NAMALWA (cell line): ENCODE measurements around the gene DOK7.
"Not testable (repeated sequence)": the region's sequence is repeated elsewhere in the genome, so short reads cannot be mapped to it uniquely, and the experiment has no call there.

Experiments
- DNase-seq: peaks from one replicate; pipeline ENCODE4 v3.0.0-alpha.2; 2015; ENCODE audit warnings: low spot score

The DOK7 gene

GRCh38 chr4:3502941-3503936 lies 40.1 kb downstream of the DOK7 start:
- no peak for DNase-seq

- DNase-seq: no peak
Measured at GRCh38 chr4:3505231-3505630, 42.1 kb downstream of the DOK7 start.

GRCh38 chr4:3508542-3508941 lies 45.4 kb downstream of the DOK7 start:
- DNase-seq: no peak

- no peak for DNase-seq
Measured at GRCh38 chr4:3510481-3510880, 47.4 kb downstream of the DOK7 start.

- DNase-seq: no peak
Measured at GRCh38 chr4:3511187-3511586, 48.1 kb downstream of the DOK7 start.

GRCh38 chr4:3511601-3512000 lies 48.5 kb downstream of the DOK7 start:
- DNase-seq: not testable (repeated sequence)

- DNase-seq: no peak
Measured at GRCh38 chr4:3512279-3512678, 49.2 kb downstream of the DOK7 start.

- no peak for DNase-seq
Measured at GRCh38 chr4:3512719-3513118, 49.6 kb downstream of the DOK7 start.

- DNase-seq: no peak
Measured at GRCh38 chr4:3513807-3514206, 50.7 kb downstream of the DOK7 start.

GRCh38 chr4:3514221-3514780 lies 51.2 kb downstream of the DOK7 start:
- no peak for DNase-seq

- no peak for DNase-seq
Measured at GRCh38 chr4:3514806-3515501, 51.8 kb downstream of the DOK7 start.

GRCh38 chr4:3515646-3516045 lies 52.5 kb downstream of the DOK7 start:
- DNase-seq: no peak

GRCh38 chr4:3516061-3516835 lies 53.1 kb downstream of the DOK7 start:
- no peak for DNase-seq

- DNase-seq: no peak
Measured at GRCh38 chr4:3516836-3517730, 54.0 kb downstream of the DOK7 start.

- no peak for DNase-seq
Measured at GRCh38 chr4:3517731-3518510, 54.8 kb downstream of the DOK7 start.

GRCh38 chr4:3518511-3518880 lies 55.4 kb downstream of the DOK7 start:
- DNase-seq: no peak

- no peak for DNase-seq
Measured at GRCh38 chr4:3518941-3519340, 55.8 kb downstream of the DOK7 start.

- no peak for DNase-seq
Measured at GRCh38 chr4:3519468-3520264, 56.6 kb downstream of the DOK7 start.

GRCh38 chr4:3520276-3520675 lies 57.2 kb downstream of the DOK7 start:
- peak; percentile 49 for DNase-seq
